PC-9 (cell line): ENCODE results near the gene POLA1.

ENCODE experiments used
- CTCF ChIP-seq: fragments of 200-600 bp; sonication (generic); conservative IDR thresholded peaks from 2 replicates; pipeline ENCODE4 v1.6.1; 2017; ENCODE audit warnings: mixed run types, antibody characterized with exemption, mild to moderate bottlenecking, moderate library complexity
- EZH2 ChIP-seq: fragments of 200-600 bp; sonication (generic); IDR thresholded peaks from 2 replicates; pipeline ENCODE4 v1.8.0; 2017; ENCODE audit warnings: antibody characterized with exemption, low read depth

GRCh38 chrX:24956828-24957227 is 263.1 kb downstream of the POLA1 start:
- no peak for TF ChIP-seq CTCF
- TF ChIP-seq EZH2, result no peak
